Sigmoid colon (tissue), 4 donors: ENCODE data around the gene SPEF1.

Source experiments
- POLR2A ChIP-seq, 2 donors: fragments of 450-650 bp; IDR thresholded peaks; one replicate each; pipeline ENCODE4 v1.6.1; 2016; ENCODE audit warnings: antibody characterized with exemption in 2 of 2, mild to moderate bottlenecking in 2 of 2, moderate library complexity in 2 of 2
- POLR2AphosphoS5 ChIP-seq, 4 donors: sonication (generic); formaldehyde crosslinking; IDR thresholded peaks; one replicate each; pipeline ENCODE4 v1.6.1; 2017; ENCODE audit warnings: antibody characterized with exemption in 4 of 4
- TF ChIP-seq, protein P1 (sequence below), 4 experiments: fragments of 450-650 bp in 3 of 4; fragments of 200-600 bp in 1 of 4; IDR thresholded peaks; one replicate each; pipeline ENCODE4 v1.5.1; 2016 to 2019; ENCODE audit warnings: antibody characterized with exemption in 4 of 4, mild to moderate bottlenecking in 3 of 4, moderate library complexity in 2 of 4

- no peak for TF ChIP-seq POLR2AphosphoS5 (IDR thresholded peaks at IDR 0.05)
- TF ChIP-seq, protein P1, sequence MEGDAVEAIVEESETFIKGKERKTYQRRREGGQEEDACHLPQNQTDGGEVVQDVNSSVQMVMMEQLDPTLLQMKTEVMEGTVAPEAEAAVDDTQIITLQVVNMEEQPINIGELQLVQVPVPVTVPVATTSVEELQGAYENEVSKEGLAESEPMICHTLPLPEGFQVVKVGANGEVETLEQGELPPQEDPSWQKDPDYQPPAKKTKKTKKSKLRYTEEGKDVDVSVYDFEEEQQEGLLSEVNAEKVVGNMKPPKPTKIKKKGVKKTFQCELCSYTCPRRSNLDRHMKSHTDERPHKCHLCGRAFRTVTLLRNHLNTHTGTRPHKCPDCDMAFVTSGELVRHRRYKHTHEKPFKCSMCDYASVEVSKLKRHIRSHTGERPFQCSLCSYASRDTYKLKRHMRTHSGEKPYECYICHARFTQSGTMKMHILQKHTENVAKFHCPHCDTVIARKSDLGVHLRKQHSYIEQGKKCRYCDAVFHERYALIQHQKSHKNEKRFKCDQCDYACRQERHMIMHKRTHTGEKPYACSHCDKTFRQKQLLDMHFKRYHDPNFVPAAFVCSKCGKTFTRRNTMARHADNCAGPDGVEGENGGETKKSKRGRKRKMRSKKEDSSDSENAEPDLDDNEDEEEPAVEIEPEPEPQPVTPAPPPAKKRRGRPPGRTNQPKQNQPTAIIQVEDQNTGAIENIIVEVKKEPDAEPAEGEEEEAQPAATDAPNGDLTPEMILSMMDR (IDR thresholded peaks at IDR 0.05): no peak
- TF ChIP-seq POLR2A (IDR thresholded peaks at IDR 0.05): no peak
These were observed 3.1 kb upstream of the SPEF1 start for GRCh38 chr20:3784216-3784853.
